GM18508 (cell line): ENCODE measurements around the gene BBX.

Experiments
- ATAC-seq: cut with Tn5 transposase; IDR thresholded peaks from one replicate; pipeline ENCODE4 v1.9.1; 2021; ENCODE audit warnings: moderate number of reproducible peaks; ENCODE audit not compliant: insufficient read depth, unreplicated experiment

Gene BBX

GRCh38 chr3:107781253-107781652, 258.5 kb downstream of the BBX start:
- ATAC-seq = no peak

GRCh38 chr3:107782054-107782453, 259.3 kb downstream of the BBX start:
- ATAC-seq = no peak

- ATAC-seq = no peak
These were observed 267.9 kb downstream of the BBX start for GRCh38 chr3:107790612-107791011.

- ATAC-seq = no peak
These were observed 268.3 kb downstream of the BBX start for GRCh38 chr3:107791027-107791426.

GRCh38 chr3:107791450-107791849, 268.7 kb downstream of the BBX start:
- ATAC-seq = no peak

GRCh38 chr3:107794664-107795443, 272.1 kb downstream of the BBX start:
- no peak for ATAC-seq

- no peak for ATAC-seq
These were observed 272.8 kb downstream of the BBX start for GRCh38 chr3:107795514-107796094.

- no peak for ATAC-seq
These were observed 274.0 kb downstream of the BBX start for GRCh38 chr3:107796791-107797190.

- no peak for ATAC-seq
These were observed 274.8 kb downstream of the BBX start for GRCh38 chr3:107797586-107797985.

- ATAC-seq = no peak
These were observed 275.6 kb downstream of the BBX start for GRCh38 chr3:107798381-107798780.

GRCh38 chr3:107800710-107801109, 277.9 kb downstream of the BBX start:
- no peak for ATAC-seq

- ATAC-seq = no peak
These were observed 280.4 kb downstream of the BBX start for GRCh38 chr3:107803170-107803569.

- no peak for ATAC-seq
These were observed 283.3 kb downstream of the BBX start for GRCh38 chr3:107806021-107806420.

- ATAC-seq = no peak
These were observed 283.8 kb downstream of the BBX start for GRCh38 chr3:107806536-107806935.

- peak; percentile 59 for ATAC-seq
These were observed 287.7 kb downstream of the BBX start for GRCh38 chr3:107810171-107811071.

- no peak for ATAC-seq
These were observed 290.3 kb downstream of the BBX start for GRCh38 chr3:107813026-107813425.

GRCh38 chr3:107816107-107816506, 293.3 kb downstream of the BBX start:
- no peak for ATAC-seq

GRCh38 chr3:107817076-107817475, 294.3 kb downstream of the BBX start:
- ATAC-seq = no peak

GRCh38 chr3:107818025-107818424, 295.3 kb downstream of the BBX start:
- ATAC-seq = no peak

- no peak for ATAC-seq
These were observed 296.9 kb downstream of the BBX start for GRCh38 chr3:107819656-107820055.

- ATAC-seq = no peak
These were observed 299.5 kb downstream of the BBX start for GRCh38 chr3:107822308-107822707.
